Stimulated activated CD4-positive, alpha-beta T cell treated with anti-CD3 and anti-CD28 coated beads, TNF-alpha, amount 100 ng/mL, for 24 hours (primary cell): ENCODE measurements around the gene MAP3K13.
A peak's percentile ranks its signal among the peaks of the same experiment; 100 is the strongest.

Source experiments
- DNase-seq, 3 experiments: peaks; one replicate each; pipeline ENCODE4 v3.0.0-alpha.2; 2020; ENCODE audit warnings: low read depth in 3 of 3

Gene MAP3K13, protein sequence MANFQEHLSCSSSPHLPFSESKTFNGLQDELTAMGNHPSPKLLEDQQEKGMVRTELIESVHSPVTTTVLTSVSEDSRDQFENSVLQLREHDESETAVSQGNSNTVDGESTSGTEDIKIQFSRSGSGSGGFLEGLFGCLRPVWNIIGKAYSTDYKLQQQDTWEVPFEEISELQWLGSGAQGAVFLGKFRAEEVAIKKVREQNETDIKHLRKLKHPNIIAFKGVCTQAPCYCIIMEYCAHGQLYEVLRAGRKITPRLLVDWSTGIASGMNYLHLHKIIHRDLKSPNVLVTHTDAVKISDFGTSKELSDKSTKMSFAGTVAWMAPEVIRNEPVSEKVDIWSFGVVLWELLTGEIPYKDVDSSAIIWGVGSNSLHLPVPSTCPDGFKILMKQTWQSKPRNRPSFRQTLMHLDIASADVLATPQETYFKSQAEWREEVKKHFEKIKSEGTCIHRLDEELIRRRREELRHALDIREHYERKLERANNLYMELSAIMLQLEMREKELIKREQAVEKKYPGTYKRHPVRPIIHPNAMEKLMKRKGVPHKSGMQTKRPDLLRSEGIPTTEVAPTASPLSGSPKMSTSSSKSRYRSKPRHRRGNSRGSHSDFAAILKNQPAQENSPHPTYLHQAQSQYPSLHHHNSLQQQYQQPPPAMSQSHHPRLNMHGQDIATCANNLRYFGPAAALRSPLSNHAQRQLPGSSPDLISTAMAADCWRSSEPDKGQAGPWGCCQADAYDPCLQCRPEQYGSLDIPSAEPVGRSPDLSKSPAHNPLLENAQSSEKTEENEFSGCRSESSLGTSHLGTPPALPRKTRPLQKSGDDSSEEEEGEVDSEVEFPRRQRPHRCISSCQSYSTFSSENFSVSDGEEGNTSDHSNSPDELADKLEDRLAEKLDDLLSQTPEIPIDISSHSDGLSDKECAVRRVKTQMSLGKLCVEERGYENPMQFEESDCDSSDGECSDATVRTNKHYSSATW

DNA sequence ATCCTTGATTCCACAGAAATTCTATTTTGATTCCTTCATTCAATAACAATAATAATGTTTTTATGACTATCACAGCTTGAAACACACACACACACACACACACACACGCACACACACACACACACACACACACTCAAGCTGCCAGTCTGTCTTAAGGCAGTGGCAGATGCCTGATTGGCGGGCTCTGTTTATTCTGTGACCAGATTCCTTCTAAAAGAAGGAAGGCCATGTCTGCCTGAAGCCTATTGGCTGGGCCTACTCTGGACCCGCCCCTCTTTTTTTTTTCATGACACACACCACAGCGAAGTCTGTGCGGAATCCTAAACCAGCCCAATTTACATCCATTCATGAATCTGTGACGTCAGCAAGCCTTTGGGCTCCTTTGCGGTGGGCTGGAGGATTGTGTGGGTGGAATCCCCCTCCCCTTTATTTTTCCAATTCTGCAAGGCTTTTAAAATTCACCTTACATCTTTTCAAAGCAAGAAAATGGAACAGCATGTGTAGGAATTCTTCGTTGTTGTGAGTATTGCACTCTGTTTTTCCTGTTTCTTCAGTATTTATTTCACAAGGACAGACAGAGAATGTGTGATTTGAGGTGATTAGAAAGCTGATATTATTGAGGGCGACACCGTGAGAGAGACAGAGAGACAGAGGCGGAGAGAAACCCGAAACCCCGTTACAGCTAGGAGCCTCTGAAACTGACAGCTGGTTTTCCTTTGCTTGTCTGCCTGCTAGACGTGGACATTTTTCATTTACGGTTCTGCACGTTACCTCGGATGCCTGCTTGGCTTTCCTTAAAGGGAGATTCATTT, at the start of gene MAP3K13:
MAP3K13 (plus strand) TSS at position 287 of the 812 bp plus-strand sequence. CDS start 65,446 bp downstream, outside the sequence.
- DNase-seq, result peak in 1 of 3 experiments; percentile 25

DNA sequence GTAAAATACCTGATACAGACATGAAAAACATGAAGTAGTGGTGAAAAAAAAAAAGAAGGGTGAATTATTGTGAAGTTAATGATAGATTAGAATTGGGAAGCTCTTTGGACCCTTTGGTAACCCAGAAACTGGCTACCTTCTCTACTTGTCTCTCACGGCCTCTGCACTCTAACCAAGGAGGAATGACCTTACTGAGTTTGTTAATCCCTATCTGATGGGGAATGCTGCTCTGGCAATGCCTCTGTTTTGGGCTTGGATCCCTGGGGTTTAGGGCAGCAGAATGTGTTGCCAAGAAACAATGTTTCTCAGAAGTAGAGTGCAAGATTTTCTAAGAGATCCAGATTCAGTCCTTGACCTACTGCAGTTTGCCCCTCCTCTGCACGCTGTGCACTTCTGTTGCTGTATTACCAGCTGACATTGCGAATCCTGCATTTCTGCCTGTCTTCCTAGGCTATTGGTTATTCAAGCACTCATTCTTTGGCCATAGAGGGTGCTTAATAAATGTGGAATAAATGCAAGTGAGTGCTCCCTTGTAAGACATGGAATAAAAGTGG, 49.2 kb upstream of the MAP3K13 start:
- DNase-seq, result no peak

DNA sequence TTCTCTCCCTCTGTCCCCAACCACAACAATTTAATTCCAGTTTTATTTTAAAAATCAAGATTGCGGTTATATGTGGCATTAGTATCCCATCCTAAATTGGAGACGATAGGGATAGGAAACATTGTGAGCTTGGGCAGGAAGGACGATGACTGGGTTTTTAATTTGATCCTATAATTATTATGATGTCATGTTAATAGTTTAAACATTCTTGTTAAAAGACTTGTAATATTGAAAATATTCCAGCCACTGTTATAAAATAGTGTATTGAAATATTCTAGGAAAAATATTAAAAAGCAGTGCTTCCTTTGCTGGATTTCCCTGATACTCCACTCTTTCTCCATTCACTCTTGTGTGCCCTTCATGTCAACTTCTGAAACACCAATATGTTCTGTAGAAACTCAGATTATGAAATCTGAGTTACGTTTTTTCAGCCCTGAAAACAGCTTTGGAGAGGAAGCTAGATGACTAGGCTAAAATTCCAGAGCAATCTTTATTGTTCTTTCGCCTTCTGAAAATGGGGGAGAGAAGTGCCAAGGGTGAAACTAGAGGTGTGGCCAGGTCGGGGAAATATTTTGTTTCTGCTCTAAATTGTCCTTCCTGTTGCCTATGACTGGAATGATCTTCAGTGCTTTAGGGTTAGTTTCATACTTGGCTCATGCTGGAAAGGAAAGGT, 46.1 kb upstream of the MAP3K13 start:
- DNase-seq, result no peak

- DNase-seq, result no peak
Measured at GRCh38 chr3:185317674-185318073, 45.3 kb upstream of the MAP3K13 start.

DNA sequence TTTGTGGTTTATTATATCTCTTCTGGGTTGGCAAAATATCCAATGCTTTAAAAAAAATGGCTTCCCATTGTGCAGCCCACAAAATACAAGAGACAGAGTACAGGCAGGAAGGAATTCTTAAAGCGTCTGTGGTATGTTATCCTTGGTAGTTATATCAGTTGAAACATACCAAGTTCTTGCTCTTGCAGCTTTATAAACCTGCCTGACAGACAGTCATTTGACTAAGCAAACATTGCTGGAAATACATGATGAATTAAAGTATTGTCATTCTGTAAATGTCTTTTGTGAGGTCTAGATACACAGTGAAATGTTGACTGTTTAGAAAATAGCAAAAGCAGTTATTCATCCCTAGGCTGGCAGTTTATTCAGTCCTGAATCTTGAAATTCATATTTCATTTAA, 44.8 kb upstream of the MAP3K13 start:
- DNase-seq, result no peak

DNA sequence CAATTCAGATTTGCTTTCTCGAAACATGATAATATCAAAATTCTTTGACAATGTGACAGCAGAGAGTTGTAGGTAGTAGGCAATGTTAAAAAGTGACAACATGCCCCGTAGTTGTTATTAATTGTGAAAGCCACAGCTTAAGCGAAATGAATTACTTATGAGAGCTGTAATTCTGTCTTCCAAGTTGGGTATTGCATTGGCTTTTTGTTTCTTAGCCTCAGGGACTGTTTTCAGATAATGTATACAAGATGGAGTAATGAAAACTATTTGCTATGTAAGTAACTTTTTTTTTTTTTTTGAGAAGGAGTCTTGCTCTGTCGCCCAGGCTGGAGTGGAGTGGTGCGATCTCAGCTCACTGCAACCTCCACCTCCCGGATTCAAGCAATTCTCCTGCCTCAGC, 43.1 kb upstream of the MAP3K13 start:
- no peak for DNase-seq

DNA sequence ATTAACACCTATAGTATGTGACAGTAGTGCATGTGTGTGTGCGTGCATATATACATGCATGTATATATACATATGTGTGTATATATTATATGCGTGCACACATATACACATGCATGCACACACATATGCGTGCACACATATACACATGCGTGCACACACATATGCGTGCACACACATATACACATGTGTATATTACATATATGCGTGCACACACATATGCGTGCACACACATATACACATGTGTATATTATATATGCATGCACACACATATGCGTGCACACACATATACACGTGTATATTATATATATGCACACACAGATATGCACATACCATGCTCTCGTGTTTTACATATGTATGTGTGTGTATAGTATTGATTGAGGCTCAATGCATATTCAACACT, 42.0 kb upstream of the MAP3K13 start:
- no peak for DNase-seq

- no peak for DNase-seq
Measured at GRCh38 chr3:185322101-185322719, 40.7 kb upstream of the MAP3K13 start.

- no peak for DNase-seq
Measured at GRCh38 chr3:185325946-185326791, 36.8 kb upstream of the MAP3K13 start.

GRCh38 chr3:185327062-185327461, 35.9 kb upstream of the MAP3K13 start:
- no peak for DNase-seq

DNA sequence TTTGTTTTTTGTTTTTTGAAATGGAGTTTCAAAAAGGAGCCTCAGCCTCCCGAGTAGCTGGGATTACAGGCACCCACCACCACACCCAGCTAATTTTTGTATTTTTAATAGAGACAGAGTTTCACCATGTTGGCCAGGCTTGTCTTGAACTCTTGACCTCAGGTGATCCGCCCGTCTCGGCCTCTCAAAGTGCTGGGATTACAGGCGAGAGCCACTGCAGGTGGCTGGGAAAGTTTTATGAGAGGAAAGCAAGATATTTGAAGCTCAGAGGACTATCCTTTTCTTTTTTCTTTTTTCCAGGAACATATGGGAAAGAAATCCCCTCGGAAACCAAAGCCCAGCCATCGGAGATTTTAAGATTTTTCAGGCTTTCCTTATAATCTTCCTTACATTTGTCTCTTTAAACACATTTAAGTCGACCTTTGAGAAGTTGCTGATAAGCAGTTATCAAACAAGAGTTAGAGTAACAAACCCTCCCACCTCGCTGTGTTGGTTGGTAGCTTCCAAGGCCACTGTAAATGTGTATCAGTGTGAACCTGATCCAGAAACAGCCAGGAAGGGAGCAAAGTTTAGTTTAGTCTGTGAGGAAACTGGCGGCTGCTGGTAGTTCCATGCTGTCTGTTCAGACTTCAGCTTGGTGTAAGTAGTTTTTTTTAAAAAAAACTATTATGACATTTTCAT, 34.5 kb upstream of the MAP3K13 start:
- DNase-seq, result no peak

- DNase-seq, result no peak
Measured at GRCh38 chr3:185330238-185330637, 32.7 kb upstream of the MAP3K13 start.

GRCh38 chr3:185330644-185331043, 32.3 kb upstream of the MAP3K13 start:
- no peak for DNase-seq

DNA sequence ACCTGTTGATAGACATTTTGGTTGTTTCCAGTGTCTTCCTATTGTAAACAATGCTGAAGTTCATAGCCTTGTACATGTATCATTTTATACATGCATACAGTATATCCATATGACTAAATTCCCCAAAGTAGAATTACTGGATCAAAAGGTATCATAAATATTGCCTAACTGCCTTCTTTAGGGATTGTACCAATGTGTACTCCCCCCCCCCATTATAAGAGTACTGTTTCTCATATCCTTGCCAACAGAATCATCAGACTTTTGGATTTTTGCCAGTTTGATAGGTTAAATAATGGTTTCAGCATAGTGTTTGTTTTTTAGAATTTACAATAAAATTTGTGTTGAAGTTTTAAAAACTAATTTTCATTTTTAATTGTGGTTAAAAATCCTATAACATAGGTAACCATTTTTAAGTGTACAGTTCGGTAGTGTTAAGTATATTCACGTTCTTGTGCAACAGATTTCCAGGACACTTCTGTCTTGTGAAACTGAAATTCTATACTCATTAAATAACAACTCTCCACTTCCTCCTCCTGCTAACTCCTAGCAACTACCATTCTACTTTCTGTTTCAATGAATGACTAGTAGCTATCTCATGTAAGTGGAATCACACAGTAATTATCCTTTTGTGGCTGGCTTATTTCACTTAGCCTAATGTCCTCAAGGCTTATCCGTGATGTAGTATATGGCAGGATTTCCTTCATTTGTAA, 30.8 kb upstream of the MAP3K13 start:
- DNase-seq, result no peak

- DNase-seq, result no peak
Measured at GRCh38 chr3:185335799-185336198, 27.1 kb upstream of the MAP3K13 start.

DNA sequence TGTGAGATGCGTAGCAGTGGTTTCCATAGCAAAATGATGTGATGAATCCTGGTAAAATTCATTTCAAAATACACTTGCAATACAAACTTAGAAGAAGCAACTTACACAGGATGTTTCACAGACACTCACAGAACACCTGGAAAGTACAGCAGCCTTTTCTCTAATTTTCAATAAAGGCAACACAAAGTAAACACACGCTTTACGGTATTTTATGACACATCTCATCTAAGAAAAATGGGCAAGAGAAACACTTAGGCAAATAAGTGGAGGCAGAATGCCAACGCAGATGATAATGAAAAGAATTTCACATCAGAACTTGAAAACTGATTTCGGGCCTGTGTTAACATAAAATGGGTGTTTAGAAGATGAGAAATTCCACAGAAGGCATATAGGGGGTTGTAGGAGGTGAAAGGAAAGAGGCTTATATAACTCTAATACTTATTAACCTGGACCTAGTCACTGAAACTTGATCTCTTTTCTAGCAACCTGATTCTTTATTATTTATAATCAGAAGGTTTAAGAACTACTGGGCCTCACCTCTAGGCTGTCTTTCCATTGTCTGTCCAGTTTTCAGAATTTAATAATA, 25.6 kb upstream of the MAP3K13 start:
- no peak for DNase-seq

GRCh38 chr3:185339945-185340344, 23.0 kb upstream of the MAP3K13 start:
- DNase-seq, result no peak

- no peak for DNase-seq
Measured at GRCh38 chr3:185340751-185341150, 22.2 kb upstream of the MAP3K13 start.
